ENCODE results near the gene SOHLH1.

SOHLH1 gene

DNA sequence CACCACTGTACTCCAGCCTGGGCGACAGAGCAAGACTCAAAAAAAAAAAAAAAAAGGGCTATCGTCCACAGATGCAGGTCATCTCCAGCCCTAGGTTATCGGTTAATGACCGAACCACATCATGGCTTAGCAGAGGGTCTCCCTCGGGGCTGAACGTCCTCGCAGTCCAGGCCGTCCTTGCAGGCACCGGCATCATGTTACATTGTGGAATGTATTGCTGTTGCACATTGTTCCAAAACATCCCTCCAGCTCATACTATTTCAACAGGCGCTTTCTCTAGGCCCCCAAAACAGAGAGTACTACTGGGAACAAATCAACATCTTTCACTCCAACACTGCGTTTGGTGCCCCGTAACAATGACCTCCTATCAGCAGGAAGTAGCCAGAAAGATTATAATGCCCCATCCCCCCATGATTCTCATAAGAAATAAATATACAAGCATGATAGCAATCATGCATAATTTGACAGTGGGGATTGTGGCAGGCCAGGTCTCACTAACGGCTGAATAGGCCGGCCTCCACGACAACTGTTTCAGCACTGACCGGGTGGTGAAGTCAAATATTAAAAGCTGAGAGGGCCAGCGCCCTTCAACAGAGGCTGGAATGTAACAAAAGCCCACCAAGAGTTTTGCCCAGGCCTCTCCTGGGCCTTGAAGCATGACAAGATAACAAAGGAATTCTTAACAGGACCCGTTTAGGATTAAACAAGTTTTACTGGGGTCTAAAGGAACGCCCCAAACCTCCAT is 37.3 kb downstream of the SOHLH1 start:
- no peak for DNase-seq (ENCODE audit: low read depth in 2 of 2)

DNA sequence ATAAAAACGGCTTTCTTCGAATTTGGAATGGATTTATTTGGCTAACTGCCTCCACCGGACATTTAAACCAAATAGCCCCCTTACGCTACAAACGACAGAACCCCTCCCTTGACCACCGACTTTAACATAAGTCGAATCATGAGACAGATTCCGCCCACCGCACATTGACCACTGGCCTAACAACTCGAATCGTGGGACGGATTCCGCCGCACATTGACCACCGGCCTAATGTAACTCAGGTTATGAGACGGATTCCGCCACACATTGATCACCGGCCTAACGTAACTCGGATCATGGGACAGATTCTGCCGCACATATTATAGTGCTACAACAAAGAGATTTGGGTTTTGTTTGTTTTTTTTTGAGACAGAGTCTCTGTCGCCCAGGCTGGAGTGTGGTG is 38.9 kb downstream of the SOHLH1 start:
- DNase-seq (ENCODE audit: low read depth in 2 of 2), result no peak

DNA sequence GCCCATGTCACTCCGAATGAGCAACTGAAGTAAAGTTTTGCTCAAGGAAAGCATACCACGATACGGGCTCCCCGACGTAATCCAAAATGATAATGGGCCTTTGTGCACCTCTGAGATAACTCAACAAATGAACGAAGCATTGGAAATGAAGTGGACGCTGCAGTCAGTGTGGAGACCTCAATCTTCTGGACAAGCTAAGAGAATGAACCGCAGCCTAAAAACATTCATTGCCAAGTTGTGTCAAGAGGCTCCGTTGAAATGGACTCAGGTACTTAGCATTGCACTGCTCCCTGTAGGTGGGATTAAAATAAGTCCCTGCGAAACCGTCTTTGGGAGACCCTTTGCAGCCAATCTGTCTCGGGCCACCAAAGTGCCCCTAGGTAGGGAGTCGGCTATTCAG is 40.0 kb downstream of the SOHLH1 start:
- no peak for DNase-seq (ENCODE audit: low read depth in 2 of 2)

DNA sequence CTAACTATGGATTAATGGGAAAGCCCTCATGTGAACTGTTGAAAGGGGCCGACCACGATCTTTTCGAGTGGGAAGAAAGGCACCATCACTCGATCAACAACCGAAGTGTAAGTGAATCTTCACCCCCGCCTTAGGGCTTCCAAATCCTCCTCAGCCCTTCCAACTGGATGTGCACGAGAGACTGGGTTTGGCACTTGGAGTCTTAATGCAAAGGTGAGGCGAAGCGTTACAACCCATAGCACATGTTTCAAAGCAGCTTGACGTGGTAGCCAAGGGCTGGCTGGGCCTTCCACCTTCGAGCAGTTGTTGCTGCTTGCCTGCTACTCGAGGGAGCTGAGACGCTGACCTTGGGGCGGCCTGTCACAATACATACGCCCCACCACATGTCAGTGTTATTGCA is 41.9 kb downstream of the SOHLH1 start:
- no peak for DNase-seq (ENCODE audit: low read depth in 2 of 2)

DNA sequence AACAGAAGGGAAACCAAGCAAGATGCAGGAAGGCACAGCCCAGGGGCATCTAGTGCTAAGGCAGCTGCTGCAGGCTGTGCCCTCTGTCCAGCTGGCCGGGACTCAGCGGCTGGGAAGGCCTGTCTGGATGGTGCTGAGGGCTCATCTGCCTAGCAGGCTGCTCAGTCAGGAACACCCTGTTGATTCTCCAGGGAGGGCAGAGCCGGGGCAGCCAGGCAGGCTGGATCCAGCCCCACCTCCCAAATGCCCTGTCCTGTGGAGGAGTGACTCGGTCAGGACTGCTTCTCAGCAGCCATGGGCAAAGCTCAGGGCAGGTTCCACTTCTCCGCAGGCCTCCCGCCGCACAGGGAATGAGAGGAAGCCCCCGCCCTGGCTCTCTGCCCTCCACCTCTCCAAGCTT is 44.0 kb downstream of the SOHLH1 start:
- no peak for DNase-seq (ENCODE audit: low read depth in 2 of 2)

DNA sequence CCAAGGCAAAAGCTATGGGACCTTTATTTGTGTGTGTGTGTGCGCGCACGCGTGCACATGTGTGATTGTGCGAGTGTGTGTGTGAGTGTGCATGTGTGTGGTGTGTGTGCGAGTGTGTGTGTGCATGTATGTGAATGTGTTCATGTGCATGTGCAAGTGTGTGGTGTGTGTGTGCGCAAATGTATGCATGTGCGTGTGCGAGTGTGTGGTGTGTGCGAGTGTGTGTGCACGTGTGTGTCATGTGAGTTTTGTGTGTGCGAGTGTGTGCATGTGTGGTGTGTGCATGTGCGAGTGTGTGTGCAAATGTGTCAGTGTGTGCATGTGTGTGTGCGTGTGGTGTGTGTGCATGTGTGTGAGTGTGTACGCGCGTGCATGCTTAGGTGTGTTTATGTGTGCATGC is 48.9 kb downstream of the SOHLH1 start:
- no peak for DNase-seq (ENCODE audit: low read depth in 2 of 2)

DNA sequence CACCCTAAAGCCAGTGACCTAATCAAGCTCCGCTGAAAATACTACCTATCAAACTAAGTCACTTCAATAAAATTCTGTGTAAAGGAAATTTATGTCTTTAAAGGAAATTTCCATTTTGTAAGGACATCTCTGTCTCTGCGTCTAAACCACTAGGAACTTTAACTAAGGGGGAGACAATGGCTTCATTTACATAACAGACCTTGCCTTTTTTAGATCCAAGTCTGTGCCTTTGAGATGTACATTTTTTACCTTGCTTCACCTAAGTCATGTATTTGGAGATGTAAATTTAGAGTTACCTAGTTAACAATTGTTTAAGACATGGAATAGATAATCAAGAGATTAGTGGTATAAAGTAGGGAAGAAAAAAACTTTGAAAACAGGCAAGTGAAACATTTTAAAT is 49.8 kb downstream of the SOHLH1 start:
- DNase-seq (ENCODE audit: low read depth in 2 of 2), result no peak

DNA sequence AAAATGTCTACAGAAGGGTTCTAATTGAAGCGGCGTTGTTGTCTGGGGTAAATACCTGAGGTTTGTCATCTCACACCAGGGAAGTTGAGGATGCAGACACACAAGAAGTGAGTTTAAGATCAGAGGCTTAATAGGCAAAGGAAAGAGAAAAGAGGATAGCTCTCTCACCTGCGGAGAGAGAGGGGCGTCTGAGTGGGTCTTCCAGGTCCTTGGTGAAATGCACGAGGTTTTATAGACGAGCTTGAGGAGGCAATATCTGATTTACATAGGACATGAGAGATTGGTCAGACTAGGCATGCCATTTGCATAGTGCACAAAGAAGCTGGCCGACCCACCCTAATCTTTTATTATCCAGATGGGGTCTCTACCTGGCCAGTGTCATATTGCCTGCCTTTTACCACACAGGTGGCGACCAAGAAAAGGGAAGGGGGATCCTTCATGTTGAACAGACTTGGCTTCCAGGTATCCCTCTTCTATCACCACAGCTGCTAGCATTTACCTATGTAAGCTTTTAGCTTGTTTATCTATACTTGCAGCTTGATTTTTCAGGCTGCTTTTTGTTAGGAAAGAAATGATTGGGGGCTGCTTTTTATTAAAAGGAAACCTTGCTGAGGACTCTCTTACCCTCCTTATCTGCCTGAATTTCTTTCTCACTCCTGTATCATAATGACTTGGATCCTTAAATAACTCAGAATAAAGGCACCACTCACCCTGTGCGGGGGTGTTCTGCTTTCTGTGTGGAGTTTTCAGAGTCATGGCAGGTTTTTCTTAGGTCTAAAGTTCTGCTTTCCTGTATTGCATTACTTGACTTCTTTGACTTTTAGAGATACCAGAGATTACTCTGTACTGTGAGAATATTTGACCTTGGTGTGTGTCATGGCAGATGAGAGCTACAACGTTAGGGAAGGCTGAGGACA is 50.5 kb downstream of the SOHLH1 start:
- no peak for DNase-seq (ENCODE audit: low read depth in 2 of 2)

DNA sequence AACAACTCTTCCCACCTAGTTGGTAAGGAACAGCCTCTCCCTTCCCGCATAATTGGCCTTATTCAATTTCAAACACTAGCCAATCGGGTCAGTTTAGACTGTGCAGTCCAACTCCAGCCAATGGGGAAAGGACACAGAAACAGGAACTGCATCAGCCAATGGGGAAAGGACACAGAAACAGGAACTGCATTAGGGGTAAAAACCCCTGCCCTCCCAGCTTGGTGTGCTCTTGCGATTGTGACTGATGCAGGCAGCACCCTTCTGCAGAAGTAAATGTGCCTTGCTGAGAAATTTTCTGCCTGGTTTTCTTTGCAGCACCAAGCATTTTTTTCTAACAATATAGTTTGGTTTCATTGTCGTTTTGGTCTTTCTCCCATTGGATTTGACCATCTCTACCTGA is 51.4 kb downstream of the SOHLH1 start:
- DNase-seq (ENCODE audit: low read depth in 2 of 2), result no peak

DNA sequence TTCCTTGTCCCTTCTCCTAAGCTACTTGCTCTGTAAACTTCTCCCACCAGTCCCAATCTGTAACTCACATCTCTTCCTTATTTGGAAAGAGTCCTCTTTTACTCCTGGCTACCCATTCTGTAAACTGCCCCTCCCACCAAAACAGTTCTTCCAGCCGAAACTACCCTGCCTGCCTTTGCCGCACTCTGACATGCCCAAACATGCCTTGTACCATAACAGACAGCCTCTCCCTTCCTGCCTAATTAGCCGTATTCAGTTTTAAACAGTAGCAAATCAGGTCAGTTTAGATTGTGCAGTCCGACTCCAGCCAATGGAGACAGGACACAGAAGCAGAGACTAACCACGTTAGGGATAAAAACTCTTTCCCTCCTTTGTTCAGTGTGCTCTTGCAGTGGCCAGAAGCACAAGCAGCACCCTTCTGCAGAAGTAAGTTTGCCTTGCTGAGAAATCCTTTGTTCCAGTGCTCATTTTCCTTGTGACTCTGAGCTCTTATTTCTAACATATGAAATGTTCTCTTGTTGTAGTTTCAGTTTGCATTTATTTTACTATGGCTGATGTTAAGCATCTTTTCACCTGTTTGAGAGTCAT is 54.6 kb downstream of the SOHLH1 start:
- DNase-seq (ENCODE audit: low read depth in 2 of 2), result no peak

All from fibroblast of skin of left biceps (primary cell).